Rectal smooth muscle tissue (tissue), 1 donor: Measurements from ENCODE around the gene CAMK1D.
"Not testable (repeated sequence)": the region's sequence is repeated elsewhere in the genome, so short reads cannot be mapped to it uniquely, and the experiment has no call there.

Experiments
- H3K27ac ChIP-seq: one replicate; pipeline ENCODE4 v1.7.0; 2013; ENCODE audit warnings: low read depth, low read length, inconsistent platforms
- H3K27me3 ChIP-seq: one replicate; pipeline ENCODE4 v1.7.0; 2013; ENCODE audit warnings: low read length; ENCODE audit not compliant: control insufficient read depth, insufficient read depth
- H3K36me3 ChIP-seq: one replicate; pipeline ENCODE4 v1.7.0; 2013; ENCODE audit warnings: low read length; ENCODE audit not compliant: control insufficient read depth, insufficient read depth
- H3K4me1 ChIP-seq: one replicate; pipeline ENCODE4 v1.7.0; 2013; ENCODE audit warnings: low read length; ENCODE audit not compliant: control insufficient read depth, insufficient read depth
- H3K4me3 ChIP-seq: one replicate; pipeline ENCODE4 v1.7.0; 2013; ENCODE audit warnings: low read length
- H3K9ac ChIP-seq: one replicate; pipeline ENCODE4 v1.7.0; 2013; ENCODE audit warnings: low read length

CAMK1D gene

DNA sequence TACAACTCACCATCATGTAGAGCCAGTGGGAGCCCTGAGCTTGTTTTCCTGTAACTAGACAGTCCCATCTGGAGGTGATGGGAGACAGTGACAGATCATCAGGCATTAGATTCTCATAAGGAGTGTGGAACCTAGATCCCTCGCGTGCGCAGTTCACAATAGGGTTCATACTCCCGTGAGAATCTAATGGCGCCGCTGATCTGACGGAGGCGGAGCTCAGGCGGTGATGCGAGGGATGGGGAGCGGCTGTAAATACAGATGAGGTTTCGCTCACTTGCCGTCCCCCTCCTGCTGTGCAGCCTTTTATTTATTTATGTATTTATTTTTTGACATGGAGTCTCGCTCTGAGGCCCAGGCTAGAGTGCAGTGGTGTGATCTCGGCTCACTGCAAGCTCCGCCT, 139.3 kb downstream of the CAMK1D start:
- peaks cover 2% of the 10 kb centered on the region for H3K36me3 ChIP-seq
- H3K4me3 ChIP-seq: no peak overlapping the region
- H3K27ac ChIP-seq: no peak overlapping the region
- no peaks in the 10 kb centered on the region for H3K4me1 ChIP-seq
- H3K27me3 ChIP-seq: no peaks in the 10 kb centered on the region
- H3K9ac ChIP-seq: no peak overlapping the region

DNA sequence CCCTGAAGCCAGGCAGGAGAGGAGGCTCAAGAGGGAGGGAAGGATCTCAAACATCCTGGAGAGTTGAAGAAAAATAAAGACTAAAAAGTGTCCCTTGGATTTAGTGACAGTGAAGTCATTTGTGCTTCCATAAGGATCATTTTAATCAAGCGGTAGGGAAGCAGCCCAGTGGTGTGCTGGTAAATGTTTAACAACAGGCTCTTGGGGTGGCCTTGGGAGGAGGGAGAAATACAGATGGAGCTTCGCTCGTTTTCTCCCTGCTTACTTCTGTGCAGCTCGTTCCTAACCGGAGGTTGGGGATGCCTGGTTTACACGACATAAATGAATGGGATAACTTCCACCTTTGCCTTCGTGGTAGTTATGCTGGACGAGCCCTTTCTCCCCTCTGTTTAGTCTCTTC, 140.0 kb downstream of the CAMK1D start:
- no peak overlapping the region for H3K9ac ChIP-seq
- H3K27ac ChIP-seq: no peak overlapping the region
- no peaks in the 10 kb centered on the region for H3K4me1 ChIP-seq
- H3K36me3 ChIP-seq: peaks cover 1% of the 10 kb centered on the region
- H3K27me3 ChIP-seq: no peaks in the 10 kb centered on the region
- no peak overlapping the region for H3K4me3 ChIP-seq

- Histone ChIP-seq H3K9ac (no peak overlapping the region), H3K27ac (no peak overlapping the region), H3K36me3 (no peaks in the 10 kb centered on the region), H3K27me3 (no peaks in the 10 kb centered on the region), H3K4me3 (no peak overlapping the region), H3K4me1 (no peaks in the 10 kb centered on the region)
Observed at GRCh38 chr10:12489806-12490205, 140.5 kb downstream of the CAMK1D start.

GRCh38 chr10:12490963-12491362, 141.6 kb downstream of the CAMK1D start:
- Histone ChIP-seq H3K4me1 (no peaks in the 10 kb centered on the region), H3K4me3 (no peak overlapping the region), H3K9ac (no peak overlapping the region), H3K27me3 (no peaks in the 10 kb centered on the region), H3K36me3 (no peaks in the 10 kb centered on the region), H3K27ac (no peak overlapping the region)

DNA sequence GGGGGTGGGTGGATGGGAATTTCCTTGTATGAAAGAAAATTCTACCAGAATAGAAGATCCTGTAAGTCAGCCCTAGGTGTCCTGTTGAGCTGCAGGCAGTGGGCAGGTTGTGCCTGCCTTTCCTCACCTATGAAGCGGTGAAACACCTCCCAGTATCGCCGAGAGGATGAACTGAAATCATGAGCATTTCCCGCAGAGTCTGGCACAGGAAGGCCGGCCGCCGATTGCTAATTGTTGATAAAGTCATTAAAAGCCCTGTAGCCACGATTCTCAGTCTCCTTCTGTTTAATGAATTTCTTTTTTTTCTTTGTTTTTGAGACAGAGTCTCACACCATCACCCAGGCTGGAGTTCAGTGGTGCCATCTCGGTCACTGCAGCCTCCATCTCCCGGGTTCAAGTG, 142.1 kb downstream of the CAMK1D start:
- Histone ChIP-seq H3K36me3 (no peaks in the 10 kb centered on the region), H3K4me3 (no peak overlapping the region), H3K4me1 (no peaks in the 10 kb centered on the region), H3K27me3 (no peaks in the 10 kb centered on the region), H3K9ac (no peak overlapping the region), H3K27ac (no peak overlapping the region)

GRCh38 chr10:12492016-12492415, 142.7 kb downstream of the CAMK1D start:
- no peak overlapping the region for H3K4me3 ChIP-seq
- H3K36me3 ChIP-seq: no peaks in the 10 kb centered on the region
- no peak overlapping the region for H3K9ac ChIP-seq
- no peaks in the 10 kb centered on the region for H3K4me1 ChIP-seq
- H3K27me3 ChIP-seq: no peaks in the 10 kb centered on the region
- H3K27ac ChIP-seq: no peak overlapping the region

DNA sequence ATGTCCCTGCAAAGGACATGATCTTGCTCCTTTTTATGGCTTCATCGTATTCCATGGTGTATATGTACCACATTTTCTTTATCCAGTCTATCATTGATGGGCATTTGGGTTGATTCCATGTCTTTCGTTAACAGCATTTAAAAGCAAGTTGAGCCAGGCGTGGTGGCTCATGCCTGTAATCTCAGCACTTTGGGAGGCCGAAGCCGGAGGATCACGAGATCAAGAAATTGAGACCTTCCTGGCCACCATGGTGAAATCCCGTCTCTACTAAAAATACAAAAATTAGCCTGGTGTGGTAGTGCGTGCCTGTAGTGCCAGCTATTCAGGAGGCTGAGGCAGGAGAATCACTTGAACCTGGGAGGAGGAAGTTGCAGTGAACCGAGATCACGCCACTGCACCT, 147.7 kb downstream of the CAMK1D start:
- H3K4me1 ChIP-seq, H3K36me3 ChIP-seq, H3K4me3 ChIP-seq, H3K27ac ChIP-seq, H3K27me3 ChIP-seq, H3K9ac ChIP-seq: not testable (repeated sequence)

GRCh38 chr10:12499076-12499986, 150.0 kb downstream of the CAMK1D start:
- H3K4me1 ChIP-seq: peaks cover 5% of the 10 kb centered on the region
- no peak overlapping the region for H3K4me3 ChIP-seq
- H3K36me3 ChIP-seq: no peaks in the 10 kb centered on the region
- H3K27me3 ChIP-seq: no peaks in the 10 kb centered on the region
- no peak overlapping the region for H3K27ac ChIP-seq
- no peak overlapping the region for H3K9ac ChIP-seq

GRCh38 chr10:12500381-12501303, 151.3 kb downstream of the CAMK1D start:
- Histone ChIP-seq H3K27ac (no peak overlapping the region), H3K4me1 (peaks cover 5% of the 10 kb centered on the region), H3K36me3 (no peaks in the 10 kb centered on the region), H3K9ac (no peak overlapping the region), H3K27me3 (no peaks in the 10 kb centered on the region), H3K4me3 (no peak overlapping the region)

GRCh38 chr10:12501324-12501723, 152.0 kb downstream of the CAMK1D start:
- no peak overlapping the region for H3K9ac ChIP-seq
- peaks cover 5% of the 10 kb centered on the region for H3K4me1 ChIP-seq
- no peaks in the 10 kb centered on the region for H3K27me3 ChIP-seq
- H3K27ac ChIP-seq: no peak overlapping the region
- no peaks in the 10 kb centered on the region for H3K36me3 ChIP-seq
- no peak overlapping the region for H3K4me3 ChIP-seq

DNA sequence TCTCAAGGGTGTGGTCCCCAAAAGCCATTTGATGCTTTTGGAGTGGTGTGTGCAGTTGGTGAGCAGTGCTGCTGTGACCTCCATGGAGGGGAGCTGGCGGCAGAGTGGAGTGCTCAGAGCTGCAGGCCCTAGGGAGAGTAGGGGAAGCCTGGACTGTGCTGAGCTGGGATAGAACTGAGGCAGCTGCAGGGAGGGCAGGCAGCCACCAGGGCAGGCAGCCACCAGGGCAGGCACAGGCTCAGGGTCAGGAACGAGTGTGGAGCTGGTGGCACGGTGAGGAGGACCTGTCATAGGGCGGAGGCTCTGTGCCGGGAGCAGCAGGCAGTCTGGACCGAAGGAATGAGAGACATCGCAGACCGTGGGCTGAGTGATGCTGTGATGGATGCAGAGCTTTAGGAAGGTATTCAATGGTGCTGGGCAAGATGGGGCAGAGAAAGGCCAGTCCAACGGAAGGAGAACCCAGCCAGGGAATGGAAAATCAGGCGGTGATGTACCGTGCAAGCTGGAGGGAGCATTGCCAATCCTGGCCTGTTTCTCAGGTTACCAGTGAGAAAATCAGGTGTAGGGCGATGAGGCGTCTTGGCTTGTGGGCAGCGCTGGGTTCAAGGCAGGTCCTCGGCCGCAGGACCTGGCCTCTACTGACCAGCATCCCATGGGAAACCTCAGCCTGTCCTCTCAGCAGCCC, 152.6 kb downstream of the CAMK1D start:
- Histone ChIP-seq H3K4me1 (peaks cover 5% of the 10 kb centered on the region), H3K4me3 (no peak overlapping the region), H3K27me3 (no peaks in the 10 kb centered on the region), H3K27ac (no peak overlapping the region), H3K36me3 (no peaks in the 10 kb centered on the region), H3K9ac (no peak overlapping the region)
